HL-60 (cell line): ENCODE measurements around the gene MYBPH.

Experiments used
- DNase-seq, 2 experiments: peaks; one replicate each; pipeline ENCODE4 v3.0.0-alpha.2; 2010 to 2020; ENCODE audit warnings: low read depth in 1 of 2, low spot score in 1 of 2
- H3K27ac ChIP-seq: fragments of 250-450 bp; sonication (Bioruptor Pico); replicated peaks from 2 replicates; pipeline ENCODE4 v1.5.1; 2020; ENCODE audit warnings: mild to moderate bottlenecking, moderate library complexity
- H3K27me3 ChIP-seq: fragments of 250-450 bp; sonication (Bioruptor Pico); 2 replicates; pipeline ENCODE4 v1.5.1; 2021; ENCODE audit warnings: mild to moderate bottlenecking, moderate library complexity; ENCODE audit not compliant: insufficient read depth, poor library complexity, severe bottlenecking
- H3K4me3 ChIP-seq: replicated peaks from 2 replicates; pipeline ENCODE4 v1.5.1; 2011; ENCODE audit warnings: mild to moderate bottlenecking, control low read depth, low read length; ENCODE audit not compliant: insufficient read depth
- GABPA ChIP-seq: IDR thresholded peaks from 2 replicates; pipeline ENCODE4 v1.6.1; 2012; ENCODE audit warnings: low read depth
- POLR2AphosphoS5 ChIP-seq: IDR thresholded peaks from 2 replicates; pipeline ENCODE4 v1.6.1; 2012; ENCODE audit warnings: low read depth
- SPI1 ChIP-seq: IDR thresholded peaks from 2 replicates; pipeline ENCODE4 v1.6.1; 2012; ENCODE audit warnings: low read depth, mild to moderate bottlenecking, borderline replicate concordance
- TF ChIP-seq, protein P1 (sequence below): IDR thresholded peaks from one replicate; pipeline ENCODE4 v1.5.1; 2011; ENCODE audit warnings: low read length, control low read depth, inconsistent platforms; ENCODE audit not compliant: insufficient read depth
- TF ChIP-seq, protein P2 (sequence below): IDR thresholded peaks from 2 replicates; pipeline ENCODE4 v1.6.1; 2012; ENCODE audit warnings: low read depth; ENCODE audit not compliant: insufficient replicate concordance

The MYBPH gene

DNA sequence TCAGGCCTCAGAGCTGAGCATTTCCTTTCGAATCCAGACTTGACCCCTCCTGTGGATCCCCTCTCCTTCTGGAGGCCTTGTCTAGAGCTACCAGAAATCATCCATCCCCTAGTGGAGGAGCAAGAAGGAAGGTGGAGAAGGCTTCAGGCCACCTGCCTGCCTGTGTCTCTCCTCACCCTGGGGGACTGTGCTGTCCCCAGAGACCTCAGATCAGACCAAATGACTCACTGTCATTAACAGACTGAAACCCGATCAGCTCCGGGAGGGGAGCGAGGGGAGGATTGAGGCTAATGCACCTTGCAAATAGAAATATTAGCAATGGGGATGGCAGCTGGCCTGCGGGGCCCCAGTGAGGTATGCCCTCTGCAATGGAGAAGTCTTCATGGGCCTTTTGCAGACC lies 2.1 kb downstream of the MYBPH start:
- H3K4me3 ChIP-seq = no peak overlapping the region
- no peak for TF ChIP-seq SPI1
- TF ChIP-seq POLR2AphosphoS5 = no peak
- TF ChIP-seq GABPA = no peak
- TF ChIP-seq, protein P1, sequence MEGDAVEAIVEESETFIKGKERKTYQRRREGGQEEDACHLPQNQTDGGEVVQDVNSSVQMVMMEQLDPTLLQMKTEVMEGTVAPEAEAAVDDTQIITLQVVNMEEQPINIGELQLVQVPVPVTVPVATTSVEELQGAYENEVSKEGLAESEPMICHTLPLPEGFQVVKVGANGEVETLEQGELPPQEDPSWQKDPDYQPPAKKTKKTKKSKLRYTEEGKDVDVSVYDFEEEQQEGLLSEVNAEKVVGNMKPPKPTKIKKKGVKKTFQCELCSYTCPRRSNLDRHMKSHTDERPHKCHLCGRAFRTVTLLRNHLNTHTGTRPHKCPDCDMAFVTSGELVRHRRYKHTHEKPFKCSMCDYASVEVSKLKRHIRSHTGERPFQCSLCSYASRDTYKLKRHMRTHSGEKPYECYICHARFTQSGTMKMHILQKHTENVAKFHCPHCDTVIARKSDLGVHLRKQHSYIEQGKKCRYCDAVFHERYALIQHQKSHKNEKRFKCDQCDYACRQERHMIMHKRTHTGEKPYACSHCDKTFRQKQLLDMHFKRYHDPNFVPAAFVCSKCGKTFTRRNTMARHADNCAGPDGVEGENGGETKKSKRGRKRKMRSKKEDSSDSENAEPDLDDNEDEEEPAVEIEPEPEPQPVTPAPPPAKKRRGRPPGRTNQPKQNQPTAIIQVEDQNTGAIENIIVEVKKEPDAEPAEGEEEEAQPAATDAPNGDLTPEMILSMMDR = no peak
- H3K27ac ChIP-seq = no peak overlapping the region
- no peaks in the 10 kb centered on the region for H3K27me3 ChIP-seq
- no peak for DNase-seq

DNA sequence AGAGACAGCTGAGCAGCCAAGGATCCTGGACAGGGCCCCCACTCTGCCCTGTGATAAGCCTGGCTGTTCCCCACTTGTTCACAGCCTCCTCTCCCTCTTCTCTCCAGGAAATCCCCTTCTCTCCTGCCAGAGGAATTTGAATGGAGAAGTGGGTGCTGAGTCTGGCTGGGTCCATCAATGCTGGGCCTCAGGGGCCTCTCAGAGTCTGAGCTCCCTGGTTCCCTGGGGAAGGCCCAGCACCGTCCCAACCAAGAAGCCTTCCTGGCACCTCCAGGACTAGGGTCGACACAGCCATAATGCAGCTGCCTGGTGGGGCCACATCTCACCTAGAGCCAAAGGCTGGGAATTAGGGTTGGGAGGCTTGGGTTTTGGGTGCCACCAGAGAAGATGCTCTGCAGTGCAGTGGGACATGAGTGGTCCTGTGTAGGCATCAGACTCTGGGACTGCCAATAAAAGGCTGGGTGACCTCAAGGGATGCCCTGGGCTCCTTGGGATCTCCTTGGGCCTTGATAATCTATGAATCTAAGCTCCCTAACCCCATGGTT lies 2.5 kb downstream of the MYBPH start:
- no peak overlapping the region for H3K27ac ChIP-seq
- DNase-seq = no peak
- H3K4me3 ChIP-seq = no peak overlapping the region
- H3K27me3 ChIP-seq = no peaks in the 10 kb centered on the region
- TF ChIP-seq POLR2AphosphoS5 = no peak
- TF ChIP-seq GABPA = no peak
- TF ChIP-seq SPI1 = no peak
- TF ChIP-seq, protein P2, sequence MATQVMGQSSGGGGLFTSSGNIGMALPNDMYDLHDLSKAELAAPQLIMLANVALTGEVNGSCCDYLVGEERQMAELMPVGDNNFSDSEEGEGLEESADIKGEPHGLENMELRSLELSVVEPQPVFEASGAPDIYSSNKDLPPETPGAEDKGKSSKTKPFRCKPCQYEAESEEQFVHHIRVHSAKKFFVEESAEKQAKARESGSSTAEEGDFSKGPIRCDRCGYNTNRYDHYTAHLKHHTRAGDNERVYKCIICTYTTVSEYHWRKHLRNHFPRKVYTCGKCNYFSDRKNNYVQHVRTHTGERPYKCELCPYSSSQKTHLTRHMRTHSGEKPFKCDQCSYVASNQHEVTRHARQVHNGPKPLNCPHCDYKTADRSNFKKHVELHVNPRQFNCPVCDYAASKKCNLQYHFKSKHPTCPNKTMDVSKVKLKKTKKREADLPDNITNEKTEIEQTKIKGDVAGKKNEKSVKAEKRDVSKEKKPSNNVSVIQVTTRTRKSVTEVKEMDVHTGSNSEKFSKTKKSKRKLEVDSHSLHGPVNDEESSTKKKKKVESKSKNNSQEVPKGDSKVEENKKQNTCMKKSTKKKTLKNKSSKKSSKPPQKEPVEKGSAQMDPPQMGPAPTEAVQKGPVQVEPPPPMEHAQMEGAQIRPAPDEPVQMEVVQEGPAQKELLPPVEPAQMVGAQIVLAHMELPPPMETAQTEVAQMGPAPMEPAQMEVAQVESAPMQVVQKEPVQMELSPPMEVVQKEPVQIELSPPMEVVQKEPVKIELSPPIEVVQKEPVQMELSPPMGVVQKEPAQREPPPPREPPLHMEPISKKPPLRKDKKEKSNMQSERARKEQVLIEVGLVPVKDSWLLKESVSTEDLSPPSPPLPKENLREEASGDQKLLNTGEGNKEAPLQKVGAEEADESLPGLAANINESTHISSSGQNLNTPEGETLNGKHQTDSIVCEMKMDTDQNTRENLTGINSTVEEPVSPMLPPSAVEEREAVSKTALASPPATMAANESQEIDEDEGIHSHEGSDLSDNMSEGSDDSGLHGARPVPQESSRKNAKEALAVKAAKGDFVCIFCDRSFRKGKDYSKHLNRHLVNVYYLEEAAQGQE = no peak
- TF ChIP-seq, protein P1 = no peak

DNA sequence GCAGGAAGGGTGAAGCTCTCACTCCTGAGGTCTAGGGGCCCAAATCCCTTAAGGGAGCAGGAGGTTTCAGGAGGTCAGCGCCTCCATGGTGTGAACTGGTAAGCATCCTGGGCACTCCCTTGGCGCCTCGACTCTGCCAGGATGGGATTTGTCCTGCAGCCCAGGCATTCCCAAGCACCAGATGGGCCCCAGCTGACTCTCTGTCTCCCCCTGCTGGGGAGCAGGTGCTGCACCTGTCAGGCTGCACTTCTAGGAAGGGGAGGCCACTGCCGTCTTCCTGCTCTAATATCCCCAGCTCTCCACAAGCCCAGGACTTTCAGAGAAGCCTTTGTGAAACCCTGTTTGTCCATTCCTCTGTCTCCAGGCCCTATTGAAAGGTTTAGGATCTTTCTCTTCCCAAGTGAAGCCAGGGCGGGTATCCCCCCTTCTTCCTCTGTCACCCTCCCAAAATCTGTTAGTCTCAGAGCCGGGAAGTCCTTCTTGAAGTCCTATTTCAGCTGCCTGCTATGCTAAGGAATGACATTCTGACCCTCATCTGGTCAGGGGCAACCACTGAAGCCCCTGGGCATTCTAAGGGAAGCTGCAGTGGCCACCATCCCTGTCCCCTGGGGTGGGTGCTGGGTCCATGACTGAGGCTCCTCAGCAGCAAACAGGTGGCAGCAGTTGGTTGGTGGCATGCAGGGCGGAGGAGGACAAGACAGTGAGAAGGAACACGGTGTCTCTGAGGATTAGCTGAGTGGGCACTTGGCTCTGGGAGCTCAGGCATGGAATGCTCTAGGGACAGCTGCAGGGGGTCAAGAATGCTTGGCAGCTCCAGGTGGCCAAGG lies 3.2 kb downstream of the MYBPH start:
- H3K27ac ChIP-seq = no peak overlapping the region
- H3K4me3 ChIP-seq = no peak overlapping the region
- no peaks in the 10 kb centered on the region for H3K27me3 ChIP-seq
- TF ChIP-seq GABPA = no peak
- TF ChIP-seq, protein P1 = peak; percentile 94
- peak in 1 of 2 experiments; percentile 59 for DNase-seq

DNA sequence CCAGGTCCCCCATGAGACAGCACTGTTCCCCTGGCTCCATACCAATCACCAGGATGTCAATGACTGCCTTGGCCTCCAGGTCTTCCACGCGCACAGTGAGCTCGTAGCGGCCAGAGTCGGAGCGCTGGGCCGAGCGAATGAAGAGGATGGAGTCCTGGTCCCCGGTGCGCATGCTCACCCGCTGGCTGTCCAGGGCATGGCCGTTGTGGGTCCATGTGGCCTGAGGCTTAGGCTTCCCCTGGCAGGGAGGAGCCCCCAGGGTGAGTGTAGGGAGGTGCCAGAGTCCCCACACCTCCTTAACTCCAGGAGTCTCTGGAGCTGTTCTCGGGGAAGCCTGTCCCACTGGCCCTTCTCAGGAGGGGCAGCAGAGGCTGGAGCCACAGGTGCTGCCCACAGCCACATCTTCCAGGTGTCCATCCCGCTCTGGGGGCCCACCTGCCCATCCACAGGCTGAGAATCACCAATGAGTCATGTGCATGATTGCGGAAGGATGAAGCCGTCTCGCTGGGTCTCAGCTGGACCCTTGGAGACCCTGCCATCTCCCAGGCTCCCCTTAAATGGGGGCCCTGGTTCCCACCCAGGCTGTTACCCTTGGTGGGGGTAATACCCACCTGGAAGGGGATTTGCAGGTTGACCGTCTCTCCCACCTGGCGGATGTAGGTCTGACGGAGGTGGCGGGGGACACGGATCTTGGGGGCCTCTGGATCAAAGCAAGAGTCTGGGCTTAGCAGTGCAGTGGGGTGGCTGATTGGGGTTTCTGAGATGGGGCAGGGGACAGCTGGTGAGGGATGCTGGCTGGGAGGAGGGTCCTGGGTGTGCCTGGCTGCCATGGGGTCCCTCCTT lies 4.1 kb downstream of the MYBPH start:
- no peak for DNase-seq
- TF ChIP-seq GABPA (no peak), SPI1 (no peak), POLR2AphosphoS5 (no peak)
- TF ChIP-seq, protein P1 = no peak
- TF ChIP-seq, protein P2 = no peak
- Histone ChIP-seq H3K27me3 (no peaks in the 10 kb centered on the region), H3K27ac (no peak overlapping the region), H3K4me3 (no peak overlapping the region)
